Neural progenitor cell (in vitro differentiated cells): ENCODE data around the gene TNFRSF11A. TPM values are rescaled to one million over a fixed set of nuclear protein-coding genes. Genes with fewer than 3 reads are reported as not detected.

Experiments
- DNase-seq: peaks from one replicate; pipeline ENCODE4 v3.0.0-alpha.2; 2016; ENCODE audit warnings: low spot score
- H2AFZ ChIP-seq: fragments of 200-600 bp; sonication (generic); replicated peaks from 2 replicates; pipeline ENCODE4 v1.6.1; 2016; ENCODE audit warnings: antibody characterized with exemption
- H3F3A ChIP-seq: fragments of 200-600 bp; sonication (generic); 2 replicates; pipeline ENCODE4 v1.6.1; 2016; ENCODE audit warnings: antibody characterized with exemption, low read depth
- H3K27ac ChIP-seq: fragments of 200-600 bp; sonication (generic); 2 replicates; pipeline ENCODE4 v1.5.1; 2016; ENCODE audit warnings: mild to moderate bottlenecking
- H3K27me3 ChIP-seq: fragments of 200-600 bp; sonication (generic); 2 replicates; pipeline ENCODE4 v1.6.1; 2016; ENCODE audit warnings: mild to moderate bottlenecking, moderate library complexity
- H3K36me3 ChIP-seq: fragments of 200-600 bp; sonication (generic); 2 replicates; pipeline ENCODE4 v1.5.1; 2016
- H3K4me1 ChIP-seq: fragments of 200-600 bp; sonication (generic); 2 replicates; pipeline ENCODE4 v1.6.1; 2016; ENCODE audit warnings: mixed run types
- H3K4me2 ChIP-seq: fragments of 200-600 bp; sonication (generic); 2 replicates; pipeline ENCODE4 v1.6.1; 2016
- H3K4me3 ChIP-seq: fragments of 200-600 bp; sonication (generic); 2 replicates; pipeline ENCODE4 v1.5.1; 2016
- H3K79me2 ChIP-seq: fragments of 200-600 bp; sonication (generic); 2 replicates; pipeline ENCODE4 v1.6.1; 2016; ENCODE audit warnings: low read depth
- H3K9ac ChIP-seq: fragments of 200-600 bp; sonication (generic); 2 replicates; pipeline ENCODE4 v1.6.1; 2016
- H3K9me3 ChIP-seq: fragments of 200-600 bp; sonication (generic); 2 replicates; pipeline ENCODE4 v1.5.1; 2016; ENCODE audit warnings: low read depth
- H4K20me1 ChIP-seq: fragments of 200-600 bp; sonication (generic); 2 replicates; pipeline ENCODE4 v1.6.1; 2016; ENCODE audit warnings: low read depth
- H3K27ac Mint-ChIP-seq: 3 replicates; pipeline ENCODE4 v1.8.0; 2021; ENCODE audit warnings: mixed read lengths
- H3K27me3 Mint-ChIP-seq: 2 replicates; pipeline ENCODE4 v1.8.0; 2022; ENCODE audit warnings: low read depth, mild to moderate bottlenecking, inconsistent platforms, moderate library complexity, mixed read lengths; ENCODE audit not compliant: insufficient read depth
- H3K36me3 Mint-ChIP-seq: 3 replicates; pipeline ENCODE4 v1.8.0; 2021; ENCODE audit warnings: mixed read lengths
- H3K4me1 Mint-ChIP-seq: 3 replicates; pipeline ENCODE4 v1.8.0; 2021; ENCODE audit warnings: mixed read lengths
- H3K4me3 Mint-ChIP-seq: 3 replicates; pipeline ENCODE4 v1.8.0; 2021; ENCODE audit warnings: mild to moderate bottlenecking, moderate library complexity, mixed read lengths
- H3K9me3 Mint-ChIP-seq: 3 replicates; pipeline ENCODE4 v1.8.0; 2020; ENCODE audit warnings: mixed read lengths
- EZH2 ChIP-seq: fragments of 200-600 bp; sonication (generic); IDR thresholded peaks from 2 replicates; pipeline ENCODE4 v1.6.1; 2017; ENCODE audit warnings: antibody characterized with exemption, mild to moderate bottlenecking, moderate library complexity
- EZH2phosphoT487 ChIP-seq: fragments of 200-600 bp; sonication (generic); IDR thresholded peaks from 2 replicates; pipeline ENCODE4 v1.6.1; 2017; ENCODE audit warnings: antibody characterized with exemption
- total RNA-seq: library from RNA; depleted of rRNA; stranded (reverse); fragments of >200 nt; gene quantifications from 2 replicates; pipeline ENCODE4 v1.2.3, GENCODE V29; 2015; ENCODE audit warnings: low replicate concordance
- TF ChIP-seq, protein P1 (sequence below): fragments of 200-600 bp; sonication (generic); IDR thresholded peaks from 2 replicates; pipeline ENCODE4 v1.5.1; 2017; ENCODE audit warnings: antibody characterized with exemption, mild to moderate bottlenecking

TNFRSF11A gene
- total RNA-seq, 1 donor from 2014 or later: 0.47 TPM

DNA sequence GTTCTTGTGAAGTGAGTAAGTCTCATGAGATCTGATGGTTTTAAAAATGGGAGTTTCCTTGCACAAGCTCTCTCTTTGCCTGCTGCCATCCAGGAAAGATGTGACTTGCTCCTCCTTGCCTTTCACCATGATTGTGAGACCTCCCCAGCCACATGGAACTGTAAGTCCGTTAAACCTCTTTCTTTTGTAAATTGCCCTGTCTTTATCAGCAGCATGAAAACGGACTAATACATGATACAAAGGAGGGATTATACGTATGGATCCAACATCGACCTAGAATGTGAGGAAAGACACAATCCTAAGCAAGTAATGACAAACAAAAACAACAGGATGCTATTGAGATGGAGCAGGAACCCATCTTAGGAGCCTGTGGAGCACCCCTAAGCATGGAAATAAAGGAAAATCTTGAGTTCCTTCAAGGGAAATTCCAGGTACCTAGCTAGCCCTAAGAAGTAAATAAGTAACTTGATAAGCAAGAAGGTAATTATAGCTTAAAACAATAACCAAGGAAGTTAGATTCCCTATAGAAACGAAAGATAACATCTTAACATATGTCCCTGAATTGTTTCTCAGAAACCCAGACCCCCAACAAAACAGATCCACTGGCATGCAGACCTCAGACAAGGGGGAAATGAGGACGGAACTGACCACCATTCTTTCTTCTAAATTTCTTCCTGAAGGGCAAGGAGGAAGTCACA, 1.5 kb upstream of the TNFRSF11A start:
- Histone ChIP-seq H3K9ac (no peak overlapping the region), H3K9me3 (no peaks in the 10 kb centered on the region), H3K36me3 (no peaks in the 10 kb centered on the region), H3K4me1 (peaks cover 21% of the 10 kb centered on the region), H3K27ac (no peak overlapping the region), H2AFZ (peak overlapping the region; percentile 2), H3K4me2 (peak overlapping the region; percentile 81), H4K20me1 (peaks cover 3% of the 10 kb centered on the region), H3K27me3 (peaks cover 53% of the 10 kb centered on the region), H3K79me2 (no peaks in the 10 kb centered on the region), H3F3A (peaks cover 30% of the 10 kb centered on the region), H3K4me3 (no peak overlapping the region)
- Mint-ChIP-seq H3K4me1 (peaks cover 8% of the 10 kb centered on the region), H3K27me3 (peaks cover 51% of the 10 kb centered on the region), H3K9me3 (no peaks in the 10 kb centered on the region), H3K36me3 (no peaks in the 10 kb centered on the region), H3K4me3 (peak overlapping the region; percentile 61), H3K27ac (no peak overlapping the region)
- DNase-seq: no peak
- TF ChIP-seq EZH2 (no peak), EZH2phosphoT487 (no peak)
- TF ChIP-seq, protein P1, sequence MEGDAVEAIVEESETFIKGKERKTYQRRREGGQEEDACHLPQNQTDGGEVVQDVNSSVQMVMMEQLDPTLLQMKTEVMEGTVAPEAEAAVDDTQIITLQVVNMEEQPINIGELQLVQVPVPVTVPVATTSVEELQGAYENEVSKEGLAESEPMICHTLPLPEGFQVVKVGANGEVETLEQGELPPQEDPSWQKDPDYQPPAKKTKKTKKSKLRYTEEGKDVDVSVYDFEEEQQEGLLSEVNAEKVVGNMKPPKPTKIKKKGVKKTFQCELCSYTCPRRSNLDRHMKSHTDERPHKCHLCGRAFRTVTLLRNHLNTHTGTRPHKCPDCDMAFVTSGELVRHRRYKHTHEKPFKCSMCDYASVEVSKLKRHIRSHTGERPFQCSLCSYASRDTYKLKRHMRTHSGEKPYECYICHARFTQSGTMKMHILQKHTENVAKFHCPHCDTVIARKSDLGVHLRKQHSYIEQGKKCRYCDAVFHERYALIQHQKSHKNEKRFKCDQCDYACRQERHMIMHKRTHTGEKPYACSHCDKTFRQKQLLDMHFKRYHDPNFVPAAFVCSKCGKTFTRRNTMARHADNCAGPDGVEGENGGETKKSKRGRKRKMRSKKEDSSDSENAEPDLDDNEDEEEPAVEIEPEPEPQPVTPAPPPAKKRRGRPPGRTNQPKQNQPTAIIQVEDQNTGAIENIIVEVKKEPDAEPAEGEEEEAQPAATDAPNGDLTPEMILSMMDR: no peak

DNA sequence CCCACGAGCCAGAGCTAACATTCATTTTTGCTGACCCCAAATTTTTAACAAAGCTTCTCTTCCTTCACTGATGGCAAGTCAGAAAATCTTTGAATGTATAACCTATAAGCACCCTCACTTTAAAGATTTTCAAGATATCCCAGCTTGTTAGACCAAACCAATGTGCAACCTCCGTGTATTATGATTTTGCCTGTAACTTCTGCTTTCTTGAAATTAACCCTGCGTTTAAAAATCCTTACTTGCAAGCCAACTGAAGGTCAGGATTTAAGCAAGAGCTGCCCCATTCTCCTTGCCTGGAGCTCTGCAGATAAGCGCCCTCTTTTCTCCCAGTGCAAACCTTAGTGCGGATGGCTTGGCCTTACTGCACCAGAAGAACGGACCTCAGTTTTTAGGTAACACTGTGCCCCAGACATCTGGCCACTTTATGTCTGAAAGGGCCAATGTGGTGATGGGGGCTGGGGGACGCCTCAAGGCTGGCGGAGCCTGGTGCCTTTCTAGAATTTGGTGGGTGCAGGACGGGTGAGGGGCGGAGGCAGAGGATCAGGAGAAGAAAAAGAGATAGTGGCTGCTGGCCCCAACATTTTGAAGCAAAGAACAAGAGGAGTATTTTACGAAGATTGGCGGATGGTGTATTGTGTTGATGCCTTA, 805 bp upstream of the TNFRSF11A start:
- no peaks in the 10 kb centered on the region for H3K9me3 Mint-ChIP-seq
- peak; percentile 28 for DNase-seq
- peaks cover 8% of the 10 kb centered on the region for H3K4me1 Mint-ChIP-seq
- peaks cover 59% of the 10 kb centered on the region for H3K27me3 ChIP-seq
- peak overlapping the region; percentile 81 for H3K4me2 ChIP-seq
- peak overlapping the region; percentile 95 for H2AFZ ChIP-seq
- H3K9me3 ChIP-seq: no peaks in the 10 kb centered on the region
- H3K27ac ChIP-seq: no peak overlapping the region
- H3K4me1 ChIP-seq: peaks cover 21% of the 10 kb centered on the region
- no peak for TF ChIP-seq EZH2
- peaks cover 54% of the 10 kb centered on the region for H3K27me3 Mint-ChIP-seq
- H3F3A ChIP-seq: peaks cover 30% of the 10 kb centered on the region
- no peaks in the 10 kb centered on the region for H3K36me3 Mint-ChIP-seq
- peak overlapping the region; percentile 79 for H3K4me3 Mint-ChIP-seq
- no peak overlapping the region for H3K9ac ChIP-seq
- peaks cover 3% of the 10 kb centered on the region for H4K20me1 ChIP-seq
- no peak overlapping the region for H3K27ac Mint-ChIP-seq
- H3K79me2 ChIP-seq: no peaks in the 10 kb centered on the region
- peak overlapping the region; percentile 60 for H3K4me3 ChIP-seq
- H3K36me3 ChIP-seq: no peaks in the 10 kb centered on the region

DNA sequence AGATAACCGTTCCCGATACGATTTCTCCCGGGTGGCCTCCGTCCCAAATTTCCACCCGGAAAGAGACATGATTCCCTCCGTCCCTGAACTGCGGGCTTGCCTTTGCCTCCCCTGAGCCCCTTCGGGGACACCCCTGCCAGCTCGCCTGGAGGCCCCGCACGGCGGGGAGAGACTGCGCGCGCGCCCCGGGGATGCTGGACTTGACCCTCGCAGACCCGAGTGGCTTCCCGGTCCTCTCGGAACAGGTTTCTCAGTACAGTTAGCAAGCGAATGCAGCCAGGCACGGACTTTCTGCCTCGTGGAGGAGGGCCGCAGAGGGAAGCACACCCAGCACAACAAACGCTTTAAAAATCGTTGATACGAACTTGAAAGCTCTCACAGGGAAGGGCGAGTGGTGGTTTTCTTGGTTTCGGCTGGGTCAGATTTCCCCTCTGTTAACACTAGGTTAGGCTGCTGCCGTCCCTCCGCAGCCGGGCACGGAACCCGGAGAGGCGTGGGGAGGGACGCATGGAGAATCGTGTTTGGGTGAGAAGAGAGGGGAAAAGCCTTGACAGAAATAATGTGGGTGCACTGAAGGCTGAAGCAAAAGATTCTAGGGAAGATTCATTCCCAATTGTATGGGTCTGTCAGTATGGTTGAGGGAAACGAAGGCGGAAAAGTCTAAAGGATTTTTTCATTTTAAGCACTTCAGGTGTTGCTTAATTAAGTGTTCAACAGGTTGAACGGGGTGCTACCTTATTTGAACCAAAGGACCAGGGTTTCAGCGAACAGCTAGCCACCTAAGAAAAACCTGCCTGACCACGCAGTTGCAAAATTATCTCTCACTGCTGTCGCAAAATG, 916 bp downstream of the TNFRSF11A start:
- H3K27me3 ChIP-seq: peaks cover 63% of the 10 kb centered on the region
- H3K4me2 ChIP-seq: peak overlapping the region; percentile 88
- Mint-ChIP-seq H3K27ac (no peak overlapping the region), H3K4me1 (peaks cover 18% of the 10 kb centered on the region), H3K27me3 (peaks cover 59% of the 10 kb centered on the region), H3K9me3 (no peaks in the 10 kb centered on the region), H3K36me3 (no peaks in the 10 kb centered on the region), H3K4me3 (peak overlapping the region; percentile 84)
- TF ChIP-seq, protein P1: no peak
- peak; percentile 65 for TF ChIP-seq EZH2phosphoT487
- peak; percentile 79 for TF ChIP-seq EZH2
- H3K4me3 ChIP-seq: peak overlapping the region; percentile 69
- H2AFZ ChIP-seq: peak overlapping the region; percentile 89
- H3K4me1 ChIP-seq: peaks cover 21% of the 10 kb centered on the region
- DNase-seq: peak; percentile 37
- no peak overlapping the region for H3K27ac ChIP-seq
- no peaks in the 10 kb centered on the region for H3K9me3 ChIP-seq
- no peak overlapping the region for H3K9ac ChIP-seq
- H3K36me3 ChIP-seq: no peaks in the 10 kb centered on the region
- H4K20me1 ChIP-seq: peaks cover 3% of the 10 kb centered on the region
- no peaks in the 10 kb centered on the region for H3K79me2 ChIP-seq
- peaks cover 30% of the 10 kb centered on the region for H3F3A ChIP-seq
